ENCODE results near the gene TRAF3IP3.

- TF ChIP-seq CTCF (IDR thresholded peaks at IDR 0.05) (no peak), EP300 (IDR thresholded peaks at IDR 0.05) (no peak)
These were observed 19.2 kb upstream of the TRAF3IP3 start for GRCh38 chr1:209736490-209737117.
